Spleen (tissue), 7 donors: ENCODE data around the gene TSPAN8.

ENCODE experiments used
- POLR2A ChIP-seq, 3 donors: fragments of 450-650 bp; IDR thresholded peaks; one replicate each; pipeline ENCODE4 v1.5.1; 2017; ENCODE audit warnings: antibody characterized with exemption in 3 of 3, mild to moderate bottlenecking in 1 of 3
- POLR2AphosphoS5 ChIP-seq, 3 donors: sonication (generic); formaldehyde crosslinking; IDR thresholded peaks; one replicate each; pipeline ENCODE4 v1.5.1; 2017; ENCODE audit warnings: antibody characterized with exemption in 3 of 3
- TF ChIP-seq, protein P1 (sequence below), 11 experiments: fragments of 200-600 bp in 7 of 11; fragments of 450-650 bp in 4 of 11; sonication (generic) in 4 of 11; IDR thresholded peaks in 8 of 11; conservative IDR thresholded peaks in 3 of 11; 1 replicate in 7 of 11; 2 replicates in 4 of 11; pipeline versions ENCODE4 v1.4.0 to v1.8.0; 2016 to 2021; ENCODE audit warnings: antibody characterized with exemption in 11 of 11, inconsistent platforms in 4 of 11, mild to moderate bottlenecking in 1 of 11
- donor health status: DM: no; HTN: no; CAD: no; lungs with moderate emphysema.
- donor health status: DM: no; HTN: no; CAD: no.
- donor health status: DM: no; HTN: no; CAD: no.

DNA sequence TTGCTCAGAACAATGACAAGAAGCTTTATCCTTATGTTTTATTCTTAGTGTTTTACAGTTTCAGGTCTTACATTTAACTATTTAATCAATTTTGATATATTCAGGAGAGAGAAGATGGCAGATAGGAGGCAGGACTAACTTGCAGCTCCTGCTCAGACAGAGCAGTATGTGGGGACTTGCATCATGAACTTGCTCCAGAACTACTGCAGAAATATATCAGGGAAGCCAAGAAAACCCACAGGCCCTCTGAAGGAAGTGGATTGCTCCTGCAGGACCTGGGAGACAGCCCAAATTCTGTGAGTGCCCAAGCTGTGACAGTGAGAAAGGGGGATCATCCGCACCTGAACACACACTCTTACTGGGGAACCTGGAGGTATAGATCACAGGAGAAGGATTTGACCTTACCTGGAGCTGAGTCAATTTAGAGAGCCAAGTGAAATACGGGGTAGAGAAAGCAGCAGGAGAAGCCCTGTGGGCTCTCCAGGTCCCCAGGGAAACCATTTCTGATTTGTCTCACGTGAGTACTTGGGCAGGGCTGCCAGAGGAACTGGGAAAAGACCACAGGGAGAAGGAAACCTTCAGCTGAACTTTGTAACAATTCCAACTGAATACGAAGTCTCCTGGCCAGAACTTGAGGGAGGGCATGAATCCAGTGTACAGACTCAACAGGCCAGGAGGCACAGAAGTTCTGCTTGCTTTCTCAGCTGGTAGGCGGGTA, 28.9 kb upstream of the TSPAN8 start:
- TF ChIP-seq, protein P1, sequence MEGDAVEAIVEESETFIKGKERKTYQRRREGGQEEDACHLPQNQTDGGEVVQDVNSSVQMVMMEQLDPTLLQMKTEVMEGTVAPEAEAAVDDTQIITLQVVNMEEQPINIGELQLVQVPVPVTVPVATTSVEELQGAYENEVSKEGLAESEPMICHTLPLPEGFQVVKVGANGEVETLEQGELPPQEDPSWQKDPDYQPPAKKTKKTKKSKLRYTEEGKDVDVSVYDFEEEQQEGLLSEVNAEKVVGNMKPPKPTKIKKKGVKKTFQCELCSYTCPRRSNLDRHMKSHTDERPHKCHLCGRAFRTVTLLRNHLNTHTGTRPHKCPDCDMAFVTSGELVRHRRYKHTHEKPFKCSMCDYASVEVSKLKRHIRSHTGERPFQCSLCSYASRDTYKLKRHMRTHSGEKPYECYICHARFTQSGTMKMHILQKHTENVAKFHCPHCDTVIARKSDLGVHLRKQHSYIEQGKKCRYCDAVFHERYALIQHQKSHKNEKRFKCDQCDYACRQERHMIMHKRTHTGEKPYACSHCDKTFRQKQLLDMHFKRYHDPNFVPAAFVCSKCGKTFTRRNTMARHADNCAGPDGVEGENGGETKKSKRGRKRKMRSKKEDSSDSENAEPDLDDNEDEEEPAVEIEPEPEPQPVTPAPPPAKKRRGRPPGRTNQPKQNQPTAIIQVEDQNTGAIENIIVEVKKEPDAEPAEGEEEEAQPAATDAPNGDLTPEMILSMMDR (IDR thresholded peaks at IDR 0.05 in 8 of 11, conservative IDR thresholded peaks at IDR 0.05 in 3 of 11) = no peak
- TF ChIP-seq POLR2A (IDR thresholded peaks at IDR 0.05) (no peak), POLR2AphosphoS5 (IDR thresholded peaks at IDR 0.05) (no peak)
